KBM-7 (cell line): ENCODE results near the gene TMEM203.

Experiments used
- DNase-seq: peaks from one replicate; pipeline ENCODE4 v3.0.0-alpha.2; 2015
- in situ Hi-C: fragments of 300-500 bp; cut with MboI; formaldehyde crosslinking; loops from 2 replicates; pipeline ENCODE4 v1.14.3; 2020; ENCODE audit warnings: low sequenced_read_pairs, low pct_unique_long_range_greater_than_20kb, mixed read lengths

The TMEM203 gene

DNA sequence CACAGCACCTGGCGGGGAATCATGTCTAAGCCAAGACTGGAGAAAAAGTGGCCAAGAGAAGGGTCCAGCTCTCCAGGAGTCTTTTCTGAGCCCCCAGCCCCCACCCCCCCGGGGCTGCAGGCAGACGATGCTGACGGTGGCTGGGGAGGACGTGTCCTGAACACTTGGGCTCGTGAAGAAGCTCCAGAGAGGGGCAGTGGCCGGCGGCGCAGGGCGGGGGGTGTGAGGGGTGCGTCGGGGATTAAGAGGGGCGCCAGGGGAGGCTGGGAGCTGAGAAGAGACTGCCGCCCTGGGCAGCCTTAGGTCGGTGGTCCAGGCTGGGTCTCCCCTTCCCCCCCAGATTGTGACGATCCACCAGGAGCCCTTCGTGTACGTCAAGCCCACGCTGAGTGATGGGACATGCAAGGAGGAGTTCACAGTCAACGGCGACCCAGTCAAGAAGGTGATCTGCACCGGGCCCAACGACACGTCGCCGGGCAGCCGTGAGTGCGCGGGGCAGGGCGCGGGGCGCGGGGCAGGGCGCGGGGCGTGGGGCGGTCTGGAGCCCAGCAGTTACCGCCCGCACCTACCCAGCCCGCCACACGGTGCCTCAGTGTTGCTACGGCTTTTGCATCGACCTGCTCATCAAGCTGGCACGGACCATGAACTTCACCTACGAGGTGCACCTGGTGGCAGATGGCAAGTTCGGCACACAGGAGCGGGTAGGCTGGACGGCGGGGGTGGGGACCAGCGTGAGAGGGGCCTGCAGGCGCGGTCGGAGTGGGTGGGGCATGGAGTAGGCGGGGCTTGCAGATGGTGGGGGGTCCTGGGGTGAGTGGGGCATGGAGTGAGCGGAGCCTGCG, 44.5 kb downstream of the TMEM203 start:
- no peak for DNase-seq
- in situ Hi-C loops = no loop called here

DNA sequence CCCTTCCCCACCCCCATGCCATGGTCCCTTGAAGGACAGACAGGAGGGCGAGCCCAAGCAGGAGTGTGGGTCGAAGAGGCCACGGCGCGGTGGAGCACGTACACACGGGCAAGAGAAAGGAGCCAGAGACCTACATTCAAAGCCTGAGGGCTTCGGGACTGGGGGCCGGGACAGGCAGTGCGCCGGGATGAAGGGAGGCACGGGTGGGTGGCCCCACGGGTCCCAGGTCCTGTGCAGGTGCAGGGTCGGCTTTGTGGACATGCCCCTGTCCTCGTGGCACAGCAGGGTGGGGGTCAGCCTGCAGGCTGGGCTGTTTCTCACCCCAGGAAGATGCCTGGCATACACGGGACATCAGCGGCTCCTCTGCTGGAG, 45.4 kb downstream of the TMEM203 start:
- no peak for DNase-seq
- in situ Hi-C loops = no loop called here

DNA sequence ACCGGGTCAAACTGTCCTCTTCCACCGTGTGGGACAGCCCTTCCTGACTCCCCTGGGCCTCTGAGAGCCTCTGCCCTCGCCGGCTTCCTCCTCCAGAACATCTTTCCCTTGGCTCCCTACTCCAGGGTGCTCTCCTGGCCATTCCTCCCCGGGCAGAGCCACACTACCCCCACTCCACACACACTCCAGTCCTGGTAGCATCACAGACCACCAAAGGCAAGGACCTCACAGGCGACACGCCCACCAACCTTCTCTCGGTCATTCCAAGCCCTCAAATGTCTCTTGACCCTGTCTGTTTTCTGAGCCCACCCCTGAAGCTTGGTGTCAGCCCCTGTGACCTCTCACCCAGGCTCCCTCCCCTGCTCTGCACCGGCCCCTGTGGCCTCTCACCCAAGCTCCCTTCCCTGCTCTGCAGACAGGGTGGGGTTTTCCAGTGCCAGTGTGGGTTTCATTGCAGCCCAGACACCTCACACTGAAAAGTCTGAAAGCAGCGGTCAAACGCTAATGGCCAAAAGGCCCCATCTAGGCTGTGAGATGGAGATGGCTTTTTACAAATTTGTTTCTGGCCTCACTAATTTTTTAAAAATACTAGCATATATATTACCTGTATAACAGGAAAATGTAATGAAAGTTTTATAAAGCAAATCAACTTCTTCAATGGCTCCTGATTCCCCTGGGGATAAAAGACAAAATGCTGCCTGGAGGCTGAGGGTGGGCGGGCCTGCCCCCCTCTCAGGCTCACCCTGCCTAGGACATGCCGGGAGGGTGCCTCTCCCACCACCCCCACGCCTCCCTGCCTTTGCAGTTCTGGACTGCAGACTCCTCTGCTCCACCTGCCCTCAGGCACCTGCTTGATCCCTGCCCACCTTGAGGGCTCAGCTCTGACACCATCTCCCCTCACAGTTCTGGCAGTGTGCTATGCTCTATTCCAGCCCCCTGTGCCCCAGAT, 46.1 kb downstream of the TMEM203 start:
- in situ Hi-C loops = no loop called here
- no peak for DNase-seq

DNA sequence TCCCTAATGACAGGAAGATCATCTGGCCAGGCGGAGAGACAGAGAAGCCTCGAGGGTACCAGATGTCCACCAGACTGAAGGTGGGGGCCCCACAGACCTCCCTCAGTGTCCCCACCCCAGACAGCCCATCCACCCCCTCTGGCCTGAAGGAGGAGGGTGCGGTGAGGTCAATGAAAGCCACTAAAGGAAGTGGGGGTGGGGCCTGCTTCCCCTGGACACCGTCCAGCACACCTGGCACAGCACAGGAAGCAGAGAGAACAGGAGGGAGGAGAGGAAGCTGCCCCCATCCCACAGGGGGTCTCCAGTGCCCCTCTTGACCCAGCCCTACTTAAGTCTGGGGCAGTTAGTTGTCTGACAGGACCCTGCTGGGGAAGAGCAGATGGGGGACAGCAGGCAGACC, 46.8 kb downstream of the TMEM203 start:
- no peak for DNase-seq

DNA sequence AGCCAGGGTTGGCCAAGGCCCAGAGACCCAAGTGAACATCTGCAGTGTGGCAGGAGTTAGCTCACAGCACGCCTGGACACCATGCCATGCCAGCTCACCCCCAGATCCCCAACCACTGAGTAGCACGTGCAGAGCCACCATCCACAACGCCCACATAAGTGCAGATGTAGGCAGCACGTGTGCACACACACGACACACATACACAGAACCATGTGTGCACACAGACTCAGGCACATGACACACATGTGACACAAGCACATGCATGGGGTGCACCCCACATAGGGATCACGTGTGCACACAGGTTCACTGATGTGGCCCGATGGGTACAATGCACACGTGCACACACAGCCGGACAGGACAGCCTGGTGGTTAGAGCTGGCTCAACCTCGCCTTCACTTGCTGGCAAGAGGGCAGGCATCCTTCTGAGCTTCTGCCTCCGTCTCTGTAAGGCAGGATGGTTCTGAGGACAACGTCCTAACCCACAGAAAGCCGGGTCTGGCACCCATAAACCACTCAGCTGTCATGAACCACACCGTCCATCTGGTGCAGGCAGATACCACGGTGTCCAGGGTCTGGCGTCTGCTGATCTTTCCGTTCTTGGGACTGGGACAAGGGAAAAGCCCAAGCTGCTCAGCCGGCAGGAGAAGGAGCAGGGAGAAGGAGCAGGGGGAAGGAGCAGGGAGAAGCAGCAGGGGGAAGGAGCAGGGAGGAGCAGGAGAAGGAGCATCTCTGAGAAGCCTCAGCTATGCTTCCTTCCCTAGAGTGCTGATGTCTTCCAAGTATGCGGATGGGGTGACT, 47.6 kb downstream of the TMEM203 start:
- no peak for DNase-seq
- in situ Hi-C loops = no loop called here

More for the DNA sequence above, 46.8 kb downstream of the TMEM203 start:
- in situ Hi-C loops = no loop called here

DNA sequence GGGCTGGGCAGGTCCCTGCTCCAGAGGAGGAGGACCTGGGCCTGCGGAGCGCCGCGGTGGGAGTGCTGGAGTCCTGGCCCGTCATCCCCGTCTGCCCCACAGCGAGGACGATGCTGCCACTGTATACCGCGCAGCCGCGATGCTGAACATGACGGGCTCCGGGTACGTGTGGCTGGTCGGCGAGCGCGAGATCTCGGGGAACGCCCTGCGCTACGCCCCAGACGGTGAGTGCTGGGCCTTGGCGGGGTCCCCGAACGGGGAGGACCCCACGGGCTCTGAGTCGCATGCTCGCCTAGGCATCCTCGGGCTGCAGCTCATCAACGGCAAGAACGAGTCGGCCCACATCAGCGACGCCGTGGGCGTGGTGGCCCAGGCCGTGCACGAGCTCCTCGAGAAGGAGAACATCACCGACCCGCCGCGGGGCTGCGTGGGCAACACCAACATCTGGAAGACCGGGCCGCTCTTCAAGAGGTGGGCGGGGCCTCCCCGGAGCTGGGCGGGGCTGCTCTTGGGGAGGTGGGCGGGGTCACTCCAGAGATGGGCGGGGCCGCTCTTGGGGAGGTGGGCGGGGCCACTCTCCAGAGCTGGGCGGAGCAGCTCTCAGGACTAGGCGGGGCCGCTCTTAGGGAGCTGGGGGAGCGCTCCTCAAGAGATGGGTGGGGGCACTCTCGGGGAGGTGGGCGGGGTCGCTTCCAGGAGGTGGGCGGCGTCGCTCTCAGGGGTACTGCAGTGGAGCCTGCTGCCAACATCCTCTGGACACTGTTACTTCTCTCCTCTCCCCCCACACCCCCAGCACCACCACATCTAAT, 48.7 kb downstream of the TMEM203 start:
- in situ Hi-C loops = no loop called here
- no peak for DNase-seq
